ENCODE results near the gene MYMK.

MYMK gene

DNA sequence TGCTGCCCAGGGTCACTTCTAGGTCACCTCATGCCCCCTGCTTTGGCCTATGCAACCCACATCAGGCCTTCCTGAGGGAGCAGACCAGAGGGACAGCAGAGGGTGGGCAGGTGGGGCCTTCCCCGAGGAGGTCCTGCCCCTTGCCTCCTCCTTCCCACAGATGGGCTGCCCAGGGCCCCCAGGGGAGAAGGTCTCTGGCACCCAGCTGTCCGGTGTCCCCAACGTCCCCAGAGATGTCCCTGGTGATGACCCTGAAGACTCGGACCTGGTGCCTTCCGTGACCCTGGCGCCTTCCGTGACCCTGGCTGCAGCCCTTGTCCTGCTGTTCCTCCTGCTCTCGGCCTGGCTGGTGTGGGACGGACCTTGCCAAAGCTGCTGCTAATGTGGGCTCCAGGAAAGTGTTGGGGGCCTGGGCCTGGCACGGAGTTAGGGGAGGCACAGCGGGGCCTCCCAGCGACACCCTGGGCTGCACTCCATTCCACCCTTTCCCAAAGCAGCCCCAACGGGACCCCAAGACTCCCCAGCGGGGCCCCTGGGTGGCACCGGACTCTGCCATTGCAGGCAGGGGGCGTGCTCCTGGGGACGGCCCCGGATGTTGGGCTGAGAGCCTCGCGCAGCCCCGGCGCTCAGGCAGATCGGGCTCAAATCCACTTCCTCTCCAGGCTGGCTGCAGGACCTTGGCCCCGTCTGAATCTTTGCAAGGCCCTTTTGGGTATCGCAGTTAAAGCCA lies 39.1 kb downstream of the MYMK start:
- no peak for DNase-seq (ENCODE audit: low read depth in 2 of 2)

- DNase-seq (ENCODE audit: low read depth in 2 of 2): no peak
Measured at GRCh38 chr9:133484671-133485437, 39.9 kb downstream of the MYMK start.

DNA sequence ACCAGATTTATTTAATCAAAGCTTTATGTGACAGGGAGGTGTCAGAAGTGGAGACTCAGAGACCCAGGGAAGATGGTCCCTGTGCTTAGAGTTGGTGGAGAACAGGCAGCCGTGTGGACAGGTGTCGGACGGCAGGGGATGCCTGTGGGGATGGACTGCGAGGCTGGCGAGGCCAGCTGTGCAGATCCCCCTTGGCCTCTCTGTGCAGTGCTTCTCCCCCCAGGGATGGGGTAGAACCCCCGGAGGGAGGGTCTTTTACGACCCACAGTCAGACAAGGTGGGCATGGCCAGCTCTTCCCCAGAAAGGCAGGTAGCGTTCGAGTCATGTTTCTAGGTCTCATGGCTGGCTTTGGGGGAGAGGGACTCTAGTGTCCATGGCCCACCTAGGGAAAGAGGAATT lies 41.1 kb downstream of the MYMK start:
- DNase-seq (ENCODE audit: low read depth in 2 of 2): no peak

GRCh38 chr9:133478851-133479711 lies 45.7 kb downstream of the MYMK start, which contains the start of gene SLC2A6:
Gene SLC2A6 (minus strand): TSS chr9:133479099. CDS start chr9:133479059, 40 bp downstream.
- peak; percentile 57 to 72 for DNase-seq (ENCODE audit: low read depth in 2 of 2)

- DNase-seq (ENCODE audit: low read depth in 2 of 2): no peak
Measured at GRCh38 chr9:133477992-133478850, 46.5 kb downstream of the MYMK start.

DNA sequence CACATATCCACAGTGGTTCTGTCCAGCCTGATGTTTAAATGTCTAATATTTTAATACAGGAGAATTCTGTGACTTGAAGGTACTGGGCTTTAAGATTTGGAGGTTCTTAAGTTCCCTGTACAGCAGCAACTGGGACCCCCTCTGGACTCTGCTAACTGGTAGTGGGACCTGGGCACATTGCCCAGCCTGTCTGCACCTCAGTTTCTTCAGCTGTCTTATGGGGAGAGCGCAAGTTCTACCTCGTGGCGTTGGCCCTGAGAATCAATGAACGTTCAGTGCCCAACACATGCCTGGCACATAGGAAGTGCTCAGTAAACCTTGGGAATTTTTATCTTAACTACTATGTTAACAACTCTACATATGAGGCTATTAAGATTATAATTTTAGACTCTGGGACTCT lies 47.3 kb downstream of the MYMK start:
- no peak for DNase-seq (ENCODE audit: low read depth in 2 of 2)

DNA sequence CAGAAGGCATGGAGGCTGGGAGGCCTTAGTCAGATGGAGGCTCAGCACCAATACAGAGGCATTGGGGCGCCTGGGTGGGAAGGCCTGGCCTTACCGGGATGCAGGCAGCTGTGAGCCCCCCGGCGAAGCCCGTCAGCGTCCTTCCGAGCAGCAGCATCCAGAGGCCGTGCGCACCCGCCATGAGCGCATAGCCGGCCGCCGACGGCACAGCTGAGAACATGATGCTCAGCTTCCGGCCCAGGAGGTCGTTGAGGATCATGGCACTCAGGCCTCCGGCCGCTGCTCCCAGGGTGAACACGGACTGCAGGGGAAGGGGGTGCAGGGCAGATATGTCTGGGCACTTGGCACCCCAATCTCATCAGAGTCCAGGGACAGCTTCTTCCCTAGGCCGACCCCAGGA lies 47.8 kb downstream of the MYMK start:
- no peak for DNase-seq (ENCODE audit: low read depth in 2 of 2)

DNA sequence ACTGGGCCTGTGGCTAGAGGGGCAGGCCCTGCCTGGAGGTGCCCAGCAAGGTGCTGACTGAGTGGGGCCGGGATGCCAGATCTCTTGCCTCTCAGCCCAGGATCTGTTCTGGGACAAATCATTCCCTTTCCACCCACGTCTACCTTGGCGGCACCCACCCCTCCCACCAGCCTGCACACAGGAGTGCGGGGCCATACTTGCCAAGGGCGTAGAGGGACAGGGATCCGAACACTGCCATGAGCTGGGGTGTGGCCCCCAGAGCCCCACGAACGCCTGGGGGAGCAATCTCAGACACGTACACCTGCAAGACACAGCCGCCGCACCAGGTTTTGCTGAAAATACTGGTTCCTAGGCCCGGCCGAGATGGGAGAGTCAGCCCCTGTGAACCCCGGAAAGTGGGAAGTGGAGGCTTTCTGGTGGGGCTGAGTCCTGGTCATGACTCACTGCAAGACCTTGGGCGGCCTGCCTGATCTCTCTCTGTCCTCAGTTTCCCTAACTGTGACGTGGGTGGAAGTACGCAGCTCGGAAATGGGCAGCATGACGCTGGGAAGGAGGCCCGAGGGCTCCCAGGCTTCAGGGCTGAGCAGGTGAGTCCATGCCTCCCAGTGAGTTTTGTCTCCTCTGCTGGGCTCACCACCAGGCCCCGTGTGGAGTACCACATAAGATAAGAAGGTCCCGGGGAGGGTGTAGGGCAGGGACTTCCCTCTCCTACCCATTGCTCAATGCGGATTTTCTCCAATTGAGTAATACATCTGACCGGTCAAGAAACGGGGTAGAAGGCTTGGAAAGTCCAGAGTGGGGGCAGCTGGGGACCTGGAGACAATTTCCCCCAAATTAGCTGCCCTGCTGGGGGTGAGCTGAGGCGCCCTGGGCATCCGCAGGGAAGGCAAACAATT lies 48.5 kb downstream of the MYMK start:
- DNase-seq (ENCODE audit: low read depth in 2 of 2): no peak

- no peak for DNase-seq (ENCODE audit: low read depth in 2 of 2)
Measured at GRCh38 chr9:133475292-133476012, 49.3 kb downstream of the MYMK start.

DNA sequence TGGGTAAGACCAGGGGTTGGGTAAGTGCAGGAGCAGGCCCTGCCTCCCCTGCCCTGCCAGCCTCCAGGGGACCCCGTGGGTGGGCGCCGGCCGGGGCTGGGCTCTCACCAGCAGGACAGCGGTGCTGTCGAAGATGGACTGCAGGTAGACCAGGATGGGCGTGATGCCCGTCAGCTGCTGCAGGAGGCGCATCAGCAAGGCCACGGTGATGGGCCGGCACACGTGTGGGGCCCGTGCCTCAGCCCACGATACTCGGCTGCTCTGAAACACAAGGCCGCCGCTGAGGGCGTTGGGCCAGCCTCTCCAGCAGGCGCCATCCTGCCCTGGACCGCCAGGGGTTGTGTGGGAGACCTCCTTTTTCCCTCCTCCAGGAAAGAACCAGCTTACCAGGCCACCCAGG lies 49.9 kb downstream of the MYMK start:
- no peak for DNase-seq (ENCODE audit: low read depth in 2 of 2)

DNA sequence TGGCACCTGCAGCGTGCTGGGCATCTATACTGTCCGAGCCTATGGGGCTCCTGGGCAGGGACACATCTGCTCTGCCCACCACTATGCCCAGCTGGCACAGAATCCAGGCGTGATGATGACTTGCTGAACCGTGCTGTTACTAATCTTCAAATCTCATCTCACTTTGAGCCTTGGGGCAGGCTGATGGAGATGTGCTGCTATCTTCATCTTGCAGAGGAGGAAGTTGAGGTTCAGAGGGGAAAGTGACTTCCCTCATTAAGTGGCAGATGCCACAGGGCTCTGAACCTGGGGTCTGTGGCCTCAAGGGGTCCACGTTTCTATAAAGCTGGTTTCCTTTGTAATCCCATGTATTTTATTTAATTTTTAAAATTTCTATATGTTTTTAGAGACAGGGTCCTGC lies 50.5 kb downstream of the MYMK start:
- DNase-seq (ENCODE audit: low read depth in 2 of 2): no peak

DNA sequence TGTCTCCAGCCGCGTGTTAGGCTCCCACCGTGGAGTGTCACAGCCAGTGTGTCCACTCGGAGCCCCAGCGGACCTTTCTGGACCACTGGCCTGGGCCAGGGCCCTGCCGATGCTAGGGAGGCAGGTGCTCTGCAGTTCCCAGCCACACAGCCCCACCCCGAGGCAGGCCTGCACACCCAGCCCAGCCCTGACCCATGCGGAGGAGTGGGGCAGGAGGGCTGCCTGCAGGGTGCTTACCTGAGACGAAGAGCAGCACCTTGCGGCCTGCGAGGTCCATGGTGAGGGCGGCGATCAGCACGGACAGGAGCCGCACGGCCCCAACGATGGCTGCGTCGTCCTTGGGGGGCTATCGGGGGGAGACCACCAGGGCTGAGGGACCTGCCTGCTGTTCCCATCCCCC lies 51.0 kb downstream of the MYMK start:
- no peak for DNase-seq (ENCODE audit: low read depth in 2 of 2)

DNA sequence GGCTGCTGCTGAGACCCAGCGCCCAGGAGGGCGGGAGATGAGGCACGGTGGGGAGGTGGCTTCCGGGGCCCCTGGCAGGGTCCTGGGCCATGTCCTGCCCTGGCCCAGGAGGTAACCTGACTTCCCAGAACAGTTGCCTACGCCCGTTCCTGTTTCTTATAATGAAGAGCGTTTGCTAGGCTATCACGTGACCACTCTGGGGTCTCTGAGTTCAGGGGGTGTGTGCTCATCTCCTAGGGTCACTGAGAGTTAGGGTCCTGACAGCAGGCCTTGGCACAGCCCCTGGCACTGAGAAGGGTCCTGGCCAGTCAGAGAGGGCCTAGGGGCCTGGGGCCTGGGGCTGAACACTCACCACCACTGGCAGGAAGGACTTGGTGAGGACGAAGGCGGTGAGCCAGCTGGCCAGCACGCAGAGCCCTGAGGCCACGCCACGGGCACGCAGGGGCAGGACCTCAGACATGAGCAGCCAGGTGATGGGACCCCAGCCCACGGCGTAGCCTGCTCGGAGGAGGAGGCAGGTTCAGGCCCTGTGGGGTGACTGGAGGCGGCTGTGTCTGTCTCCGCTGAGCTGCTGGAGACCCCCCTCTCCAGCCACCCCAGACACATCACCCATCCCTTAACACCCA lies 51.9 kb downstream of the MYMK start:
- DNase-seq (ENCODE audit: low read depth in 2 of 2): no peak

DNA sequence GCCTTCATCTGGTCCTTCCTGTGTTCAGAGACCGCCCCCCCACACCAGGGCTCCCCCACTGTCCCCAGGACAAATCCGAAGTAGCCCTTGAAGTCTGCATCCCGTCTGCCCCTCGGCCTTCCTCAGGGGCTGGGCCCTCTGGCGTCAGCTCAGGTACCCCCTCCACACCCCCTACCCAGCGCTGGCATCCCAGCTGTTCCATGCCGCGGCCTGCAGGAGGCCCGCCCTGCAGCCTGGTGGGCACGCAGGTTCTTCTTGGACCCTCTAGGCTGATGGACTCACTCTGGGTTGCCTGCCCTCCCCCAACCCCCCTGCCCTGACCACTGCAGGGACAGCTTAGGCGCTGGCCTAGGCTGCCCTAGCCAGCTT lies 52.5 kb downstream of the MYMK start:
- DNase-seq (ENCODE audit: low read depth in 2 of 2): no peak

DNA sequence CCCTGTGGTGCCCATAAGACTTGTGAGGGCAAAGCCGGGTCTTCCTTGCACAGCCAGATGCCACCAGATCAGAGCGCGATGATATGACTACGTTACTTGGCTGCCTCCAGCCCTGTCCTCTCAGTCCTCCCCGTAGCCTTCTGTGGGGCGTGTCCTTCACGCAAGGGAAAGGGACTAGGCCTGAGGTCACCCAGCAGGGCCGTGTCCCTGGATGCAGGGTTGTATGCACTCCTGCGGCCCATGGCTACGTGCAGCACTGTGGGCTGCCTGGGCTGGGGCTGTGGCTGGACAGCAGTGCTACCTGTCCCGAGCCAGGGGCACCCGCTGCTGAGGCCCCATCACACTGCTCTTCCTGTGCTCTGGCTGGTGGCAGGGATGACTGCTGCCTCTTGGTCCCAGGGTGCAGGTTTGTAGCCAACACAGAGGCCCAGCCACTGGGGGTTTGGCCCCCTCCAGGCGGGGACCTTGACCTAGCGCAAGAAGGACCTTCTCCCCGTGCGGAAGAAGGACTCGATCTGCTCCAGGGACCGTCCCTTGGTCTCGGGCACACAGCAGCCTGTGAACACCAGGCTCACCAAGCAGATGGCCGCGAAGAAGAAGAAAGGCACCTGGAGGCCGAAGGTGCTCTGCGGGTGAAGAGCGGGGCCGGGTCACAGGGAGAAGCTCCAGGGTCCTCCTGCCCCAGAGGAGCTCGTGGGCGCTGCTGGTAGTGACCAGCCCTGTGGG lies 53.0 kb downstream of the MYMK start:
- DNase-seq (ENCODE audit: low read depth in 2 of 2): no peak

- DNase-seq (ENCODE audit: low read depth in 2 of 2): no peak
Measured at GRCh38 chr9:133470988-133471387, 53.8 kb downstream of the MYMK start.

GRCh38 chr9:133470427-133470924 lies 54.3 kb downstream of the MYMK start:
- DNase-seq (ENCODE audit: low read depth in 2 of 2): no peak

DNA sequence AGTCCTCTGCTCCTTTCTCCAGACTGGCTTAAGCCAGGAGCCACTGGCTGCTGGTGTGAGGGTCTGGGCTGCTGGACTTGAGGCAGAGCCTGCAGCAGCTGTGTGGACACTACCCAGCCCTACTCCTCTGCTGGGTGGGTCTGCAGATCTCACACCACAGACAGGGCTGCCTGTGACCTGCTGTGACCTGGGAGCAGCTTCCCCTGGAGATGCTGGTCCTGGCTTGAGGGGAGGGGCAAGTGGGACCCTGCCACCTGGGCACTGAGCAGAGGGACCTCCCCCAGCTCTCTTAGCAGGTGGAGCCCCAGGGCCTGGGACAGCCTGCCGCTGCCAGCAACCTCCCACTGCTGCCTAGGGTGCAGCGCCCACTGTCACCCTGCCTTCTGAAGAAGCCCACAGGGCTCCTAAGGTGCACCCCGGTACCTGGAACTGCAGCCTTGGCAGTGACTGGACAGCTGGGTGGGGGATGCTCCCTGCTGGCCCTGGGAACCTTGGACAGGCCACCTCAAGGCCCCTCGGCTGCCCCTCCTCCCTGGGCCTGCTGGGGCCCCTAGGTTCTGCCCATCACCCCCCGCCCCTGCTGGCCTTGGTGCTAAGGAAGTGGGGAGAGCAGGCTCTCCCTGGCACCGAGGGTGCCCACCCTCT lies 55.9 kb downstream of the MYMK start:
- DNase-seq (ENCODE audit: low read depth in 2 of 2): no peak

Data from stimulated activated CD8-positive, alpha-beta memory T cell treated with anti-CD3 and anti-CD28 coated beads, Interleukin-15, amount 100 ng/mL, for 4 hours (primary cell).